GM21515 (cell line): ENCODE data around the gene ATXN1.

Experiments used
- ATAC-seq: cut with Tn5 transposase; IDR thresholded peaks from one replicate; pipeline ENCODE4 v1.9.1; 2021; ENCODE audit not compliant: unreplicated experiment

The ATXN1 gene

DNA sequence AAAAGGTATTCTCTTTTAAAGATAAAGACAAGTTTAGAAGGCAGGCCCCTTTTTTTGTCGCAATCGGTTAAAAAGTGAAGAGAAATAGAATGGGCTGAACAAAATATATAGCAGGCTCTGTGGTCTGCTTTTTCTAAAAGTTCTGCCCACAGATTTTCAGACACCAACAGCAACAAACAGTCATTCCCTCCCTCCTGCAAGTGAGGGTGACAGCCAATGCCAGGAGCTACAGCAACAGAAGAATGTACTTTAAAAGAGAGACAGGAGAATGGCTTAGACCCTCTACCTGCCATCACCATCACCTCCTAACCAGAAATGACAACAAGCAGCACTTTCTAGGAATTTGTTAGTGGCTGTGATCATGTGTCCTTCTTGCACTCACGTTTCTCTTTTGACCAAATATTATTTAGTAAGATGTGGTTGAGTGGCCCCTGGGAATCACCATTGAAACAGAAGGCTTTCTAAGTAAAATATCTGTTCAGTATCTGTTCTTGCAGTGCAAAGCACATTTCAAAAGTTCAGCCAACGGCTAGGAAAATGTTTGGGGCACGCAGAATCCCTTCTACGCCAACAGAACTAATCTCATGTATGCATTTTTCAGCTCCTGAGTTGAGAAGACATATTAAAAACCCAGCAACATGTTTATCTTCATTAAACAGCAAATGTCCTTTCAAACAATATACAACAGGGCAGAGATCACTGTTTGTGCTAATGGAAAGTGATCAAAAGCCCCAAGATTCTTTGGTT, 248.5 kb downstream of the ATXN1 start:
- no peak for ATAC-seq

DNA sequence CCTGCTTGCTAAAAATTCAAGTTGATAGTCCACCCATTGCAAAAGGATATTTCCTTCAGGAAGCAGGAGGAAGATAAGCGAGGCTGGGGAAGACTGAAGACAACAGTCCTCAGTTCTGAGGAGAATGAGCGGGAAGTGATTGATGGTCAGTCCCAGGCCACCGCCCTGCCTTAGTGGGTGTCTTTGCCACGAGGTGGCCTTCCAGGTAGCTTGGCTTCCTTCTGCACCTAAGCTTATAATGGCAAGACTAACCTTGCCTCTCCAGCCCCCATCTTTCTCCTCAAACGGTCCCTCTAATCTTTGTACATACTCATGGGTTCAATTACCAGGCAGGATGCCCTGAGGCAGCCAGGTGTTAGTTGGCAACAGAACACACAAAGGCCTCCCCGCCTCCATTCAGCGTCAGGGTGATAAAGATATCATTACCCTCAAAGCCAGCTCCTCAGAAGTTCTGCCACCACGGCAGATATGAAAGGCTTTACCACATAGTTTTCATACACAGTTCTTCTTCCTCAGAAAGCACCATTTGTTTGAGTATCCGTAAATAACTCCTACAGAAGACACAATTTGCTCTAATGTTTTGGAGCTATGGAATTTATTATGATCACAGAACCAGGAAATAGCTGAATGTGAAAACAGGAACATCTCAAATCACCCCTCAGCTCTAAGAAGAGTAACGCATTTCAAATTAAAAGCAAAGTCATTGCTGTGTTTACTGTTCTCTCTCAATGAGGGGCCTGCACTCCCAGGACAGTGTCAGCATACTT, 249.4 kb downstream of the ATXN1 start:
- no peak for ATAC-seq

DNA sequence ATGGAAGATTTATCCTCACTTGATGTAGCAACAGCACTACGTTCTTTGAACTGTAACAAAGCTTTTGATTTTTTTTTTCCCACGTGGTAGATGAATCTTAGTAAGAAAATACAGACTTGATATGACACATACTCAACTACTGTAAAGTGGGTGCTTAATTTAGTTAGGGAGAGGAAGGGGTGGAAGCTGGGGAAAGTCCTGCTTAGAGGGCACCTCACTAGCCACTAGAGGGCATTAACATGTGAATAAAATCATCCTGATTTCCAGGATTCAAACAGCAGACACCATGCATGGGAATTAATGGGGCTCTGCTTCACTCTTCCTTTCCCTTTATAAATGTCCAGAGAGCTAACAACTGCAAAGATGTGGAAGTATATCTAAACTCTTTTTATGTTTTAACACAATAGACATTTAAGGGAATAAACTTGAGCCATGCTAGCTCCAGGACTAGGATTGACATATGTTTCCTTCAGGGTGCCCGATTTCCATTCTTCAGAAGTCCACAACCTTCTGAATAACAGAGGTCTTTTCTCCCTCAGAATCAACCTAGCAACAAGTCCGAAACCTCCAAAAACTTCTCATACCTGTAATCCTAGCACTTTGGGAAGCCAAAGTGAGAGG, 250.1 kb downstream of the ATXN1 start:
- no peak for ATAC-seq

DNA sequence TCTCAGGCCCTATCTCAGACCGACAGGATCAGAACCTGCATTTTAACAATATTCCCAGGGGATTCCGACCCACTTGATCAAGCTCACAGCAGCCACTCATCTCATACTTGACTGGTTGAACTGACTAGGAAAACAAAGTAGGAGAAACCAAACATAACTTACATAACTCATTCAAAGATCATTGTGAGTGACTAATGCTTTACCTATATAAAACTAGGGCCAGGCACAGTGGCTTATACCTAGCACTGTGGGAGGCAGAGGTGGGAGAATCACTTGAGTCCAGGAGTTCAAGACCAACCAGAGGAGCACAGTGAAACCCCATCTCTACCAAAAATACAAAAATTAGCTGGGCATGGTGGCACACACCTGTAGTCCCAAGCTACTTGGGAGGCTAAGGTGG, 251.0 kb downstream of the ATXN1 start:
- ATAC-seq = no peak

DNA sequence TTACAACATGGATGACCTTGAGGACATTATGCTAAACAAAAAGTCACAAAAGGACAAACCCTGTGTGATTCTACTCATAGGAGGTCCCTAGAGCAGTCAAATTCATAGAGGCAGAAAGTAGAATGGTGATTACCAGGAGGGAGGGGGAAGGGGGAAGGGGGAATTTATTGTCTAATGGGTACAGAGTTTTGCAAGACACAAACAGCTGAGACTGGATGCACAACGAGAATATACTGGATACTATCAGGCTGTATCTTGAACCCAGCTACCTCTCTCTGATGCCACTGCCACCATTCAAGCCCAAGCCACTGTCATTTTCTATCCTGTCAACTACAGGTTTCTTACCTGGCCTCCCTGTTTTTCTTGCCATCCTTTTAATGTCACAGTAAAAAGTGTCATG, 252.3 kb downstream of the ATXN1 start:
- ATAC-seq = no peak

DNA sequence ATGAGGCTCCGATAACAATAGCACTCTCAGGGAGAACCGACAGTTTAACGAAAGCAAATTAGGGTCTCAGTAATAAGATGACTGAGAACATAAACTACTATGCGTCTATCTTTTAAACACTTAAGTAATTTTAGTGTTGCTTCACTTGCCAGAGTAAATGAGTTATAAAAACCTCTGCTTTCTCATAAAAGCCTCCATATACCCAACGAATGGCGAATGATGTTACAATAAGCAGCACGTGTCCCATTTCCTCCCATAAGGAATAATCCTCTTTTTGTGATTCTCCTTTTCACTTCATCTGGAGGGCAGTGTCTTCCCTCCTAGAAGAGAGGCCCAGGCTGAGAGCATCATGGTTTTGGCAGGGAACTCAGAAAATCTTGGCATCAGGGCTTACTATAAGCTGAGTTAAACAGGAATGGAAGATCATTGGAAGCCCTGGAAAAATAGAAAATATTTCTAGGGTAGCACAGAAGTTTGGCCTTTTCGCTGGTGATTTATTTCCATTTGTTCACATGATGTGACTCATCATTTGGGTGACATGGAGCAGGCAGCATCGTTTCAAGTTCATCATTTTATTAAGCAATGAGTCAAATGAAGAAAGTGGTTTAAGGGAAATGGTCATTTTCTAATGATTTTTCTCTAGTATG, 255.4 kb downstream of the ATXN1 start:
- ATAC-seq = no peak

DNA sequence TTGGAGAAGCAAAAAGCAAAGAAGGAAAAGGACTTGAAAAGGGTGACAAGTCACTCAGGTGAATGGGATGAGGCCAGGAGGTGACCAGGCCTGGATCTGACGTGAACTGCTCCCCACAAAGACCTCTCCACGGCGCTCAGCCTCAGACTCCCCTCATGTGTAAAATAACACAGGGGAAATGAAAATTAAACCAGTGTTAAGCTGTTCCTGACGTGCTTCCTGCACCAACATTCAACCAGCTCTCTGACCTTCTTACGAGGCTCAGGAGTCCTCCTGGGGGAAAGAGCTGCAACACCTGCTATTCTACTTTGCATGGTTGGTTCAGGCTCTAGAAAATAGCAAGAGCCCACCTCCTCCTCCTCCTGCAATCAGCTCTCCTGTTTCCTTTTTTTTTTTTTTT, 256.7 kb downstream of the ATXN1 start:
- ATAC-seq = no peak

DNA sequence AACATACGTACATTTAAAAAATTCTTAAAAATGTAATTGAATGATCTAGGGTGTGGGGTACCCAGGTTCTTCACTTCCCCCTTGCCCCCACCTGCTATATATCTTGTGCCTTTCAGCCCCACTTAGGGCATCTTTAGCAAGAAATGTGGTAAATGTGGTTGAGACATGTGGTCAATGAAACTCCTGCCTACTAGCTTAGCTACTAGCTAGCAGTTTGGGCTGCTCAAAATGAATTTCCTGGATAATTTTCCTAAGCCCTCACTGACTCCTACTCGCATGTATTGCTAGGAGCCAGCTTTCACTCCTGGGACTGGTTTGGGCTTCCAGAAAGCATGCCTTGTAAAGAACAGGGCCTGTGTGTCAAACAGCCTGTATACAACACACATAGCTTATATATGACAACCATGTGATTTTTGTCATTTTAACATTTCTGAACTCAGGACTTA, 257.3 kb downstream of the ATXN1 start:
- ATAC-seq = peak; percentile 74

DNA sequence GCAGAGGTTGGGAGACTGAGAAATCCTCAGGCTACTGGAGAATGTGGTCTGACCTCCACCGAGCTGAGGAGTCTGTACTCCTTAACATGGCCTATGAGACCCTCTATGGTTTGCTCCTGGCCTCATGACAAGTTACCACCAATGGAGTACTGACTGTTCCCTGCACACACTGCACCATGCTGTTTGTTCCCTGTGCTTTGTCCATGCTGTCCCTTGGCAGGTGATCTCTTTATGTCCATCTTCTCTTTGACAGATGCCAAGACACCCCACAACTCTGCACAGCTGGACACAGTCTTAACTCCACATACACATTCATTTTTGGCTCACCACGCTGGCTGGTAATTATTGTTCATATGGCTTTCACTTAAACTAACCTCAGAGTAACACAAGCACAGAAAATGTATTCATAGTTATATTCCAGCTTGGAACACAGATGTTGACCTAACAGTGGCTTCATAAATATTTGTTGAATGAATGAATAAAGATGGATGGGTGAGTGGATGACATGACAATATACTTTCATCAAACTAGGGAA, 258.0 kb downstream of the ATXN1 start:
- ATAC-seq = no peak

DNA sequence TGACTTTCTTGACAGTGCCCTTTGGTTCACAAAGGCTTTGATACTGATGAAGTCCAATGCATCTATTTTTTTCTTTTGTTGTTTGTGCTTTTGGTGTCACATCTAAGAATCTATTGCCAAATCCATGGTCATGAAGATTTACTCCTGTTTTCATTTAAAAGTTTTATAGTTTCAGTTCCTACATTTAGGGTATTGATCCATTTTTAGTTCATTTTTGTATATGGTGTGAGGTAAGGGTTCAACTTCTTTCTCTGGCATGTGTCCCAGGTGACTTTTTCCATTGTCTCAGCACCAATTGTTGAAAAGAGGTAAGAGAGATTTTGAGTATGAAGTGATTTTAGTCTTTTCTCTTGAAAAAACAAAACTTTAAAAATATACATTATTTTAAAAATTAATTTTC, 262.3 kb downstream of the ATXN1 start:
- ATAC-seq = no peak

DNA sequence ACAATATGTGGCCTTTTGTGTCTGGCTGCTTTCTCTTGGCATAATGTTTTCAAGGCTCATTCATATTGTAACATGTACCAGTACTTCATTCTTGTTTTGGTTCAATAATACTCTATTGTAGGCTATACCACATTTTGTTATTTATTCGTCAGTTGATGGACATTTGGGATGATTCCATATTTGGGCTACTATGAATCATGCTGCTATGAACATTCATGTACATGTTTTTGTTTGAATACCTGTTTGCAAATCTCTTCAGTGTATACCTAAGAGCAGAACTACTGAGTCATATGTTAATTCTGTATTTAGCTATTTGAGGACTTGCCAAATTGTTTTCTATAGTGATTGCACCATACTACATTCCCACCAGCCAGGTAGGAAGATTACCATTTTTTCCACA, 263.0 kb downstream of the ATXN1 start:
- no peak for ATAC-seq

DNA sequence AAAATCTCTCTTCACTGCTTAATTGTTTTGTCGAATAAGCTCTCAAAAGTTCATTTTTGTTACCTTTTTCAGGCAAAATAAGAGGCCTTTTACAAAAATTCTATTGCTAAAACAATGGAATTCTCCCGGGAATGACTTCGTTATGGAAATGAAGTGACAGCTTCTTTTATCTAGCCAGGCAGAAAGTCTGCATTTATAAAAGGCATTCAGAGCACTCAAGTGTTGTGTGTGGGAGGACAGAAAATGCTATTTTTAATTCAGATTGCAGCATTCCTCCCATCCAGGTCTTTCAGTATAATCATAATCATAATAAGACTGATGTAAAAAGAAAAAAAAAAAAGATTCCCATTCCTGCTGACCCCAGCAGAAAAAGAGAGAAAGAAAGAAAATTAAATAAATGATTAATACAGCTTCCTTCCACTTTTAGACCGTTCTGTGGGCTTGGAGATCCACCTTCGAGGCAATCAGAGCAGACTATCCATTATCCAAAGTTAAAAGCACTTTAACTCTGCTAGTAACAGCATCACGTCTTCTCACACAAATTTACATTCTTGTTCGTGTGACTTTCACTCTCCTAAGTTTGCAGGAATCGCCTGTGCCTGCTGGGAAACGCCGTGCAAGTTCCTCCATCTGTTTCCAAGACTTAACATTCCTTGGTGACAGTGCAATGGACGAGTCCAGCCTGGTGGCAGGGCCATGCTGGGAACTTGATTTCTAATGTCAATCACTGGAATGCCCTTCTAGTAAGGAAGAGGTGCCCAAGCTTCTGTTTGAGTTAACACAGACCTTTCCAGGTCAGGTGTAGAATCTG, 264.1 kb downstream of the ATXN1 start:
- ATAC-seq = no peak

DNA sequence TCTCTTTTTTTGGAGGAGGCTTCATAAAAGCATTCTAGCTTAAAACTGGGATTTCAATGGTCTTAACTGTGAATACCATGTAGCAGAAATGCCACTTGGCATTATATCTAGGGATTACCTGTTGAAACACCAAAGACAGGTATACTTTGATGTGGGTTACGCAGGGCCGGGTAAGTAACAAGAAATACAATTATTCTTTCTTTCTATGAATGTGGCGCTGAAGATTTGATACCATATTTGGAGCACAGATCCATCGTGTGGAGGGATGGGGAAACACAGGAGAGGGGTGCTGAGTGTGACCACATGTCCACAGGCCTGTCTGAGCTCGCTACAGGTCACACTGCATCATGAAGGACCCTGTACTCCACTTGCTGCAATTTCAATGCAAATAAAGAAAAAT, 265.1 kb downstream of the ATXN1 start:
- ATAC-seq = no peak

DNA sequence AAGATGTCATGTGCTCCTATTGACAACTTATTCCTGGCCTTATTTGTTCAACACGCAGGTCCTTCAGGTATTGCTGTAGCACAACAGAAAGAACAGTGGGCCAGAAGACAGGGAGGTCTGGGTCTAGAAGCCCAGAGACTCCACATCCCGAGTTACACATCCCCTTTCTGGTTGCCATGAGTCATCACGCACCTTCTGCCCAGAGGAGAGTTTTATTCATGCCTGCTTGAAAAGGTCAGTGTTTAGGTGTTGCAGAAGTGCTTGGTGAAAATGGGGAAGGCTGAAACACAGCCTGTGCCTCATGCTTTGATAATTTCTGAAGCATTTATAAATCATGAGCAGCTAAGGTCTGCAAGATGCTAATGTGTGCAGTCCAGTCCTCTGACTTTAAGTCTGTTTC, 266.5 kb downstream of the ATXN1 start:
- peak; percentile 84 for ATAC-seq

DNA sequence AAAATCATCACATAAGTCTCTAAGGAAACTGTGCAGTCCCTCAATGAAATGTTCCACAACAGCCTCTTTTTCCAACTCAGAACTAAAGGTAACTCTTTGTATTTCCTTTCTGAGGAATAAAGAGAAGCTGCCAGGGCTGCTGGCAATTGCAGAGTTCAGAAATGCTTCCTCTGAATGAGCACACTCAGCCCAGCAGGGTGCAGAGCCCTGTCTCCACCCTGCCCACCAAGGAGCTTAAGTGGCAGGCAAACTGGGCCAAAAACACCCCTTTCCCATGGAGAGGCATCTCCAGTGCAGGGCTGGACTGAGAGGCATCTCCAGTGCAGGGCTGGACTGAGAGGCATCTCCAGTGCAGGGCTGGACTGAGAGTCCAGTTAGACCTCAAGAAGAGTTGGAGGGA, 267.5 kb downstream of the ATXN1 start:
- no peak for ATAC-seq

DNA sequence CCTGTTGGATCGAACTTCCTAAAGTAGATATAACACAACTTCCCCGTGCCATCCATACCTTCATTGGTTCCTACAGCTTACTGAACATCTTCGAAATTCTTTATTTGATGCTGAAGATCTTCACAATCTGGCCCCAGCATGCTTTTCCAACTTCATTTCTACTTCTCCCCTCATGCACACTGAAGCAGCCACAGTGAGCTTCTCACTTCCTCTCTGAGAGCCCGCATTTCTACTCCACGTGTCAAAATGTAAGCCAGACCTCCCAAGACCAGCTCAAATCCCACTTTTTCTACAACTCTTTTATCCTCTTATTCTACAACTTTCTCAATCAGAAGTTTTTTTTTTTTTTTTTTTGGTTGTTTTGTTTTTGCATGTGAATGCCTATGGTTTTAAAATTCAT, 268.1 kb downstream of the ATXN1 start:
- ATAC-seq = peak; percentile 52

DNA sequence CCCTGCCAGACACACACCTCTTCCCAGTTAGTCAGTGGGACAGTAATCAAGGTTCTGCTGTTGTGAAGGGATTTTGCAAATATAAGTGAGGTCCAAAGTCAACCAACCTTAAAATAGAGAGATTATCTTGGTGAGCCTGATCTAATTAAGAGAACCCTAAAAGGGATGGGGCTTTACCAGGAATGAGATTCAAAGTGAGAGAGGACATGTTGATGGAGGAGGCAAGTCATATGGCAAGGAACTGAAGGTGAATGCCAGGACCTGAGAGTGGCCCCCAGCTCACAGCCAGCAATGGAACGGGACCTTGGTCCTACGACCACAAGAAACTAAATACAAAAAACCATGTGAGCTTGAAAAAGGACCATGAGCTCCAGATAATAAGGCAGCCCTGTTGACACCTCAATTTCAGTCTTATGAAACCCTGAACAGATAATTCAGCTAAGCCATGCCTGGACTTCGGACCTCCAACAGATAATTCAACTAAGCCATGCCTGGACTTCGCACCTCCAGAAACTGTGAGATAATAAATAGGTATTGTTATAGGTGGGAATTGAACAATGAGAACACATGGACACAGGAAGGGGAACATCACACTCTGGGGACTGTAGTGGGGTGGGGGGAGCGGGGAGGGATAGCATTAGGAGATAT, 269.5 kb downstream of the ATXN1 start:
- no peak for ATAC-seq

DNA sequence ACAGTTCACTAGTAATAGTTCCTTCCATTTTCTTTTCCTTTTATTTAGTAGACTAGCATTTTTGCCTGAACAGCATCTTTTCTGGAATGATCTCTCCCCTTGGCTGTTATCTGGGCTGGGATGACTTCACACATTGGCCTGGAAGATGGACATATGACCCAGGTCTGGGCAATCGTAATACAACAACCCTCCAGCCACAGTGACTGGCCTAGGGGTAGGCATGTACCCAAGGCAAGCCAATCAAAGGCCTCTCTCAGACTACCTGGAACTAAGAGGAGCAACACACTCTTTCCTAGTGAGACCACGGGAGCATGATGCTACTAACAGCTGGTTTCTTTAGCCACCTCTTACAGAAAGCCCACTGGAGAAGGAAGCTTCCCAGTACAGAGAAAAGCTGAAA, 270.6 kb downstream of the ATXN1 start:
- ATAC-seq = no peak

DNA sequence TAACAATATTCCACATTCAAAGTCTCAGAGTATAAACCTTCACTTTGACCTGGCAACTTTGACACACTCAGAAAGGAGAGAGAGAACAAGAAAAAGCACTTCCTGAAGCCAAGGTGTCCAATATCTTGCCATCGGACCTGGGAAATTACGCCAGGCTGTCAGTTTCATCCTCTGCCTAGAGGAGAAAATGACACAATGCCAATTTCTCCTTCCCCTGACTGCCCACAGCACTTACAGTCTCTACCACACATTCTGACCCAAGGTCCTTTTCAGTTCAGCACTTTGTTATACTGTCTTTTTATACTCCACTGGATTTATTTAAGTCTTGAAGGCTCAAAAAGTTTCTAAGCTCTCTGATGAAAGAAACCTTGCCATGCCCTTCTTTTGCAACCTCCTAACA, 272.4 kb downstream of the ATXN1 start:
- no peak for ATAC-seq
